GM19193 (cell line): ENCODE measurements around the gene ABCA3.

Source experiments
- POLR2A ChIP-seq: IDR thresholded peaks from 4 replicates; pipeline ENCODE4 v1.6.1; 2011; ENCODE audit not compliant: insufficient read depth, insufficient read length; ENCODE audit errors: extremely low read depth

Gene ABCA3

DNA sequence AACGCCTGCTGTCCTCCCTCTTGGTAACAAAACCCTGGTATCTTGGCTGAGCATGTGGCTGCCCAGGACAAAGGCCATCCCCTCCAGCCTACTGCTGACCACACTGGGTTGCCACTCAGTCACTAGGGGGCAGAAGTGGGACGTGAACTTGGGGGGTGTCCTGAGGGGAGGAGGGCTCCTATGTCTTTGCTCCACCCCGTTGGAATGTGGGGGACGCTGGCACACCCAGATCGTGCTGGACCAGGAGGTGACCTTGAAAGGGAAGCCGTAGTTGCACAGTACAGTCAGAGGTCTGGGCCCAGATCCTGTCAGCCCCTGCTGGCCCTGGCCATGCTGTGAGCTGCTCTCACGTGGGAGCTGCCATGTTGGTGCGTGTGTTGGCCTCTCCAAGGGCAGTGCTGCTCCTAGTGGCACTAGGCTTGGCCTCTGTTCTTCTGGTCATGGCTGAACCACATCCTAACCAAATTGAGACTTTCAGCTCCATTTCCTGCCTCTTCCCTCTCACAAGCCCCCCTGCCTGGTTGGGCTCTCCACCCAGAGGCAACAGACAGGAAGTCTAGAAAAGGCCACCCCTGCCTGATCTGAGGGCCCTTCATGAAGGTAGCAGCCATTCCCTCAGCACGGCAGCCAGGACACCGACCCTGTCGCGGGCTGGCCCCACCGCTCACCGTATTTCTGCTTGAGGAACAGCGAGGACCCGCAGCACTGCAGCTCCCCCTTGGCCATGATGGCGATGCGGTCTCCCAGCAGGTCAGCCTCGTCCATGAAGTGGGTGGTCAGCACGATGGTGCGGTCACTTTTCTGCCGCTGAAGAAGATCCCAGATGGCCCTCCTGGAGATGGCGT lies 43.6 kb downstream of the ABCA3 start:
- TF ChIP-seq POLR2A, result no peak

GRCh38 chr16:2295056-2295798 lies 45.3 kb downstream of the ABCA3 start:
- no peak for TF ChIP-seq POLR2A

DNA sequence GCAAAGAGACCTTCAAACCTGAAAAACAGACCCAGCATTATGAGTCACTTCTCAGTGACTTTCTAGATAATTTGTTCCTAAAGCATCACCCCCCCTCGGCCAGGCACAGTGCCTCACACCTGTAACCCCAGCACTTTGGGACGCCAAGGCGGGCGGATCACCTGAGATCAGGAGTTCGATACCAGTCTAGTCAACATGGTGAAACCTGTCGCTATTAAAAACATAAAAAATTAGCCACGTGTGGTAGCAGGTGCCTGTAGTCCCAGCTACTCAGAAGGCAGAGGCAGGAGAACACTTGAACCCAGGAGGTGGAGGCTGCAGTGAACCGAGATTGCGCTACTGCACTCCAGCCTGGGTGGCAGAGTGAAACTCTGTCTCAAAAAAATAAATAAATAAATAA lies 48.3 kb downstream of the ABCA3 start:
- TF ChIP-seq POLR2A, result no peak

DNA sequence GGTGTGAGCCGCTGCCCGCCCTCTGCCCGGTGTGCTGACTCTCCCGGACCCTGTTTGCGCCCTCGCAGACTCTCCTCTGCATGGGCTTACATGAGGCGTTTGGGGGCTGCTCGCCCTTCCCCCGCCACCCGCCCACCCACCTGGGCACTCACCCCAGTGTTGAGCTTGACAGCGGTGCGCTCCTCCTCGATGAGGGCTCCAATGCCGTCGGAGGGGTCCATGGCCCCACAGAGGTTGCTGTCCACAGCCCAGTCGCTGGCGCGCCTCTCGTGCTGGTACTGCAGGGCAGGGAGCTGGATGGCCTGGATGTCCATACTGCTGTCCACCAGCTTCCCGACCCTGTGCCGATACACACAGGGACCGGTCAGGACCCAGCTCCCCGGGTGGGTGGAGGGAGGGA lies 51.2 kb downstream of the ABCA3 start:
- TF ChIP-seq POLR2A, result no peak

GRCh38 chr16:2288726-2289125 lies 51.8 kb downstream of the ABCA3 start:
- TF ChIP-seq POLR2A, result no peak

DNA sequence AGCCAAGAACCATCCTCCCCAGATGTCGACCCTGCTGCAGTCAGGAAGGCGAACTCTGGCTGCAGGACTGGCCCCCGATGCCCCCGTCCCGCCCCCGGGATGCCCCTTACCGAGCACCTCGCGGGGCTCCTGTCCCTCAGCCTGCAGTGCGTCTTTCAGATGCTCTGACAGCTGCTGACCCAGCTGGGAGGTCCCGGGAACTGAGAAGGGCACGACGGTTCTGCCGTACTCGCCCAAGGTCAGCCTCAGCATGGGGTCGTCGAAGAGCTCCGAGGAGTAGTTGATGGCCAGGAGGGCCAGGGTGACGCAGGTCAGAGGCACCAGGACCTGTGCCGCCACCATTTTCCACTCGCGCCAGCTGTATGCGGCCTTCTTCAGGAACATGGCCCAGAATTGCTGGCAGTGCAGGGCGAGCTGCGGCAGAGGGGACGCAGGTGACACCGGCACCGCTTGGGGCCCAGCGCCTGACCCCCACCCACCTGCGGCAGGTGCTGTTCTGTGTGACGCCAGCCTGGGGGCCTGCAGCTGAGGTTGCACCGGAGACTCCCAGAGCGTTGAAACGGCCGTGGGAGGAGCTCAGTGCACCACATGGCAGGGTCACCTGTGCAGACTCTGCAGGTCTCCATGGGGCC lies 52.5 kb downstream of the ABCA3 start:
- no peak for TF ChIP-seq POLR2A

DNA sequence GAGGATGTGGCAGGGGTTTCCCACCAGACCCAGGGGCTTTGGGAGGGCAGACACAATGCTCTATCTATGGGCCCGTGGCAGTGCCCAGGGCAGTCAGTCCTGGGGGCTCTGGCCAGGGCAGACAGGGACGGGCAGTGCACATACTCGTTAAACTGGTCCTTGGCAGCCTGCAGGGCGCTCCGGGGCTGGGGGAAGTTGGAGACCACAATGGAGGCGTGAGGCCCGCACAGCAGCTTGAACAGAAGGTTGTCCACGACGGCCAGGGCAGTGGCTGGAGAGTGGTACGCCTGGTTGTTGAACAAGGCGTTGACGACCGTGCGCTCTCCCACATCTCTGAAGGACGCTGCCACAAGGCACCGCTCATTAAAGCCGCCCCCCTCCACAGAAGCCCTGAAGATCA lies 54.0 kb downstream of the ABCA3 start:
- TF ChIP-seq POLR2A, result no peak

GRCh38 chr16:2285731-2286191 lies 54.8 kb downstream of the ABCA3 start:
- no peak for TF ChIP-seq POLR2A

DNA sequence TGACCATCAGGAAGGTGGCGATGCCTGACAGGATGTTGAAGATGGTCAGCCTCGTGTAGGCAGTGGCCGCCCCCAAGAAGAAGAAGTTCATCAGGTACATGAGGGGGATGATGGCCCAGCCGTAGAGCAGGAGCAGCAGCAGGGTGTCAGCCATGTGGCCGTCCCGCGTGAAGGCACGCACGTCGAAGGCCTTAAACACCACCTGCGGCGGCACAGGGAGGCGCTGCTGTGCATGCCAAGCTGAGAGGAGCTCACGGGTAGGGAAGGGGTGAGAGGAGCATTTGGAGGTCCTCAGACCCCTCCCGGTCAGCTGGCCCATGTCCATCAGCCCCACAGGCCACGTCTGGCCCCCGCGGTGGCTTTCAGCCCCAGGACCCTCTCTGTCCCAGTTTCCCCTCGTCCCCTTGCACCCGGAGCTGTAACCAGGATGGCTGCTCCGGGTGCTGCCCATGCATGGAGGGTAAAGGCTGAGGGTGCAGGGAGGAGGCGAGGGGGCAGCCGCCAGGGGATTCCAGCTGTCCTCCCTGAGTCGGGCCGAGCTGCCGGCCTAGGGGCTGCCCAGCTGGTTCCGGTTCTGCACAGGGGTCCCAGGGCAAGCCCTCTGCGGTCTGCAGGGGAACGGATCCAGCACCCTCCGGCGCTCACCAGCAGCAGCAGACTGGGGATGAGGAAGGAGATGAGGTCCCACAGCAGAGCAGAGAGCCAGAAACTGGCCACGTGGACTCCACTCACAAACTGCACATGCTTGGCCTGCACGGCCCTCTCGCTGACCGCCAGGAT lies 55.5 kb downstream of the ABCA3 start:
- TF ChIP-seq POLR2A, result no peak

GRCh38 chr16:2284001-2284770 lies 56.3 kb downstream of the ABCA3 start:
- TF ChIP-seq POLR2A, result no peak

DNA sequence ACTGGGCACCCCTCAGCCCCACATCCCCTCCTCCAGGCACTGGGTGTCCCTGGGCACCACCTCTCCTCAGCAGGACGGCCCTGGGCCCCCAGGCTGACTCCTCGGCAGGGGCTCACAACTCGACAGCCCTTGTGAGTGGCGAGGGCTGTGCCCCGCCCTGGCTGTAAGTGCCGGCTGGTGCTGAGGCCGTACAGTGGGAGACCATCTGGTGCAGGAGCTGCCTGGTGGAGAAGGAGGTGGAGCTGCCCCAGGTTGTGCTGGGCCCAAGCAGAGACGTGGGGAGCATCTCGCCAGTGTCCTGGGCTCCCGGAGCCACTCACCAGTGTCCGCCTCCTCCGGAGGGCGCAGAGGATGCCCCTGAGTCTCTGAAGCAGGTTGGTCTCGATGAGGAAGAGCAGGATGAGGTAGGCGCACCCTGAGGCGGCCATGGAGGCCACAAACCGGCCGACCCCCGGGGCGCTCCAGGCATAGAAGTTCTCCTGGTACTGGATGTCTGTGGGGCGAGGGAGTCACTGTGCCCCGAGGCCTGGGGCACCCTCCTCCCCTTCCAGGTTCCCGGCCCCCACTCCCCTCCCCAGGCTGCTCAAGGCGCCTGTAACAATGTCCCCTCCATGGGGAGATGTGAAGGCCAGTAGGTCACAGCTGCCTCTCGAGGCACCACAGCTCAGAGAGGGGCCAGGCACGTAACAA lies 57.5 kb downstream of the ABCA3 start:
- TF ChIP-seq POLR2A, result no peak

GRCh38 chr16:2282262-2282661 lies 58.3 kb downstream of the ABCA3 start:
- TF ChIP-seq POLR2A, result no peak

DNA sequence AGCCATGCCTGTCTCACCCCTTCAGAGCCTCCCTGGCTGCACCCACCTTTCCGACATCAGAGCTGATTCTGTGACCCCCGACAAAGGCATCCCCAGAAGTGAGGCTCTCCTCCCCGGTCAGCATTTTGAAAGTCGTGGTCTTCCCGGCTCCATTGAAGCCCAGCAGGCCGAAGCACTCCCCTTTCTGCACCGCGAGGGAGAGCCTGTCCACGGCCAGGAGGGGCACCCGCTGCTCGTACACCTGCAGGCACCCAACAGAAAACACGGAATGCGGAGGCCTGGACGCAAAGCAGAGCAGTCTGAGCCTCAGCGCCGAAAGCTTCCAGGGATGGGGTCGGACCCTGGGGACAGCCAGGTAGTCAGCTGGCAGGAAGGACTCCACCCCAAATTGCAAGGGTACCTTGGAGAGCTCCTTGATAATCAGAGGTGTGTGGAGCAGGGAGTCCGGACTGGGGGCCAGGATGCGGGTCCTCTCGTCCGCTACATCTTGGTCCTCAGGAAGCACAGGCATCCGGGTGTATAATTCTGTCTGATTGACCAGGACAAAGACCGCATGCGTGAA lies 59.5 kb downstream of the ABCA3 start:
- no peak for TF ChIP-seq POLR2A
